Superior temporal gyrus (tissue), 1 donor: ENCODE data around the gene POLR2E.

ENCODE experiments used
- DNase-seq: peaks from one replicate; pipeline ENCODE4 v3.0.0-alpha.2; 2016; ENCODE audit errors: extremely low spot score

Gene POLR2E

DNA sequence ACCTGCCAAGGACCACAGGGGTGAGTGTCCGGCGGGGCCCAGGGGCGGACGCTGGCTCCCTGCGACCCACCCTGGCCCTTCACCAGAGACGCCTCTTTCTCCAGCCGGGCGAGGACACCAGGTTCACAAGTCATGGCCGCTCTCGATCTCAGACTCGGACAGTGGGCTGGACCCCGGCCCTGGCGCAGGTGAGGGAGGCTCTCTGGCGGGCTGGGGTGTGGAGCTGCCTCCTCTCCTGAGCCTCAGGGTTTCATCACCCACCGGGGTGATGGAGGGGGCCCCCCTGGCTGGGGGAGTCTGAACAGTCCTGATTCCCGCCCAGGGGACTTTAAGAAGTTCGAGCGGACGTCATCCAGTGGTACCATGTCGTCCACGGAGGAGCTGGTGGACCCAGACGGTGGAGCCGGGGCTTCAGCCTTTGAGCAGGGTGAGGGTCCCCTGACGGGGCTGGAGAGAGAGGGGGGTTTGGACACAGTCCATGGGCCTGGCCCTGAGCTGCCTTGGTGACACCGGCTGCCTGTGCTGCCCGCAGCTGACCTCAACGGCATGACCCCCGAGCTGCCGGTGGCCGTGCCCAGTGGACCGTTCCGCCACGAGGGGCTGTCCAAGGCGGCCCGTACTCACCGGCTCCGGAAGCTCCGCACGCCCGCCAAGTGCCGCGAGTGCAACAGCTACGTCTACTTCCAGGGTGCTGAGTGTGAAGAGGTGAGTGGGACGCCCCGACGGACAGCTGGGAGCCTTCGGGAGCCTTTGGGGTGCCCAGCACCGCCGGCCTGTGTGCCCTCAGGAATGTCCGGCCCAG is 14.6 kb downstream of the POLR2E start:
- no peak for DNase-seq

DNA sequence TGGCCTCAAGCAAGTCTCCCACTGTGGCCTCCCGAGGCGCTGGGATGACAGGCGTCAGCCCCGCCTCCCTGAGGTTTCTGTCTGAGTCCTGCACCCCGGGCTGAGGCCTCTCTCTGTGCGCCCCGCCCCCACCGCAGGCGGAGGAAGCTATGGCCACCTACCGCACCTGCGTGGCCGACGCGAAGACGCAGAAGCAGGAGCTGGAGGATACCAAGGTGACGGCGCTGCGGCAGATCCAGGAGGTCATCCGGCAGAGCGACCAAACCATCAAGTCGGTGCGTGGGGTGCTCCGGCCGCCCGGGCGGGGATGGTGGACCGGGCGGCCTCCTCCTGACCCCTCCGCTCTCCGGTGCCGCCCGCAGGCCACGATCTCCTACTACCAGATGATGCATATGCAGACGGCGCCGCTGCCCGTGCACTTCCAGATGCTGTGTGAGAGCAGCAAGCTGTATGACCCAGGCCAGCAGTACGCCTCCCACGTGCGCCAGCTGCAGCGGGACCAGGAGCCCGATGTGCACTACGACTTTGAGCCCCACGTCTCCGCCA is 15.5 kb downstream of the POLR2E start:
- no peak for DNase-seq

DNA sequence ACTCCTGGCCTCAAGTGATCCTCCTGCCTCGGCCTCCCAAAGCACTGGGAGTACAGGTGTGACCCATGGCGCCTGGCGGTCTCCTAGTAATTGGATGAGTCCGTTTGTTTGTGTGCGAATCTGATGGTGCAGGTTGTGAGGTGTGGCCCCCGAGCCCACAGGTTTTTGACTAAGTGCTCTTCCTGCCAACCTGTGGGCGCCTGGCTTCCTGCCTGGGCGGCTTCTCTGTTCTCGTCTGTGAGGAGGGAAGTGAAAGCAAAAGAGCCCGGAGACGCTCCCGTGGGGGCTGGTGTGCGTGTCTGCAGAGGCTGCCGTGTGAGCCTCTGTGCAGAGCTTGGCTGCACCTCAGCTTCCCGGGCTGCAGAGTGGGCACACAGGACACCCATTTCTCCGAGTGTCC is 18.2 kb downstream of the POLR2E start:
- no peak for DNase-seq

DNA sequence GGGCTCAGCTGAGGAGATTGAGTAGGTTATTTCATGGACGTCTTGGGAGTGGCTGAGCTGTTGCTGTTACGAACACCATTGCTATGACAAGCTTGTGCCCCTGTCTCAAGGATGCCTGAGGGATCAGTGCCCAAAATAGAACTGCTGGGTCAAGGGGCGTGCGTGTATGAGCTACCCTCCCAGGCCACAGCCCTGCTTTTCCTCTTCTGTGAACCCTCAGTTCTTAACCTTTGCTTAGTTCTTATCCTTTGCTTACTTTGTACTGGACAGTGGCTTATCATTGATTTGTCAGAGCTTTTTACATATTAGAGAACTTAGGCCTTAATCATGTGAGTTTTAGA is 19.2 kb downstream of the POLR2E start:
- DNase-seq, result no peak

DNA sequence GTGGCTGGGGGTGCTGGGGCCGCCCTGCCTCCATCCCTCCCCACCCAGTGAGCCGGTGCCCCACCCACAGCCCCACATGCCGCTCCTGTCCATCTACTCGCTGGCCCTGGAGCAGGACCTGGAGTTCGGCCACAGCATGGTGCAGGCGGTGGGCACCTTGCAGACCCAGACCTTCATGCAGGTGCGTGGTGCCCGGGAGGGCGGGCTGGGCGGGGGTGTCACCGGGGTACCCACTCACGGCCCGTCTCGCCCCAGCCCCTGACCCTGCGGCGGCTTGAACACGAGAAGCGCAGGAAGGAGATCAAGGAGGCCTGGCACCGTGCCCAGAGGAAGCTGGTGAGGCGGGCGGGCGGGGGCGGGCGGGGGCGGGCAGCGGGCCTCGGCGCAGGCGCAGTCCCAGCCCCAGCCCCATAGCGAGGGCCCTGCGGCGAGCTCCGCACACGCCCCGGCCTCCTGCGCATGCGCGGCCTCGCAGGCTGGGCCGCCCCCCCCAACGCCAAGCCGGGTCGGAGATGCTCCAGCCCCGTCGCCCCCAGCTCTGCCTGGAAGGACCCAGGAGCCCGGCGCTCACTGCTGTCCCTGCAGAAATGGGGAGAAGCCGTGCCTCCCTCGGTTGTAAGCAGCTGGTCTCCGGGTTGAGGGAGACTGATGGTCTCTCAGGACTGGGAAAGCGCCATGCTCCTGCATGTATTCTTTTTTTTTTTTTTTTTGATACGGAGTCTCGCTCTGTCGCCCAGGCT is 20.5 kb downstream of the POLR2E start:
- DNase-seq, result peak; percentile 14

DNA sequence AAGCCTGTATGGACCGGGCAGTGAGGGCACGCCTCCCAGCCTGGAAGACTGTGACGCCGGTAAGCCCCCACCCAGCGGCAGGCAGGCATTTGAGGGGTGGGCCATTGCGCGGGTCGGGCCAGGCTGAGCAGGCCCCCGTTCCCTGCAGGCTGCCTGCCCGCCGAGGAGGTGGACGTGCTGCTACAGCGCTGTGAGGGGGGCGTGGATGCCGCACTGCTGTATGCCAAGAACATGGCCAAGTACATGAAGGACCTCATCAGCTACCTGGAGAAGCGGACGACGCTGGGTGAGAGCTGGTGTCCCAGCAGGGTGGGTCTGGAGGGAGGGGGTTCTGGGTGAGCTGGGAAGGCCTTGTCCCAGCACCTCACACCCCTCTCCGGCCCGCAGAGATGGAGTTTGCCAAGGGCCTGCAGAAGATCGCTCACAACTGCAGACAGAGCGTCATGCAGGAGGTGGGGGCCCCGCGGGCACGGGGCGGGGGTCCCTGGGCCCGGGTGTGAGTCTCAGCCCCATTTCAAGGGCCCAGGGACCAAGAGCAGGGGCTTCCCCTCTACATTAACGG is 21.1 kb downstream of the POLR2E start:
- DNase-seq, result no peak

DNA sequence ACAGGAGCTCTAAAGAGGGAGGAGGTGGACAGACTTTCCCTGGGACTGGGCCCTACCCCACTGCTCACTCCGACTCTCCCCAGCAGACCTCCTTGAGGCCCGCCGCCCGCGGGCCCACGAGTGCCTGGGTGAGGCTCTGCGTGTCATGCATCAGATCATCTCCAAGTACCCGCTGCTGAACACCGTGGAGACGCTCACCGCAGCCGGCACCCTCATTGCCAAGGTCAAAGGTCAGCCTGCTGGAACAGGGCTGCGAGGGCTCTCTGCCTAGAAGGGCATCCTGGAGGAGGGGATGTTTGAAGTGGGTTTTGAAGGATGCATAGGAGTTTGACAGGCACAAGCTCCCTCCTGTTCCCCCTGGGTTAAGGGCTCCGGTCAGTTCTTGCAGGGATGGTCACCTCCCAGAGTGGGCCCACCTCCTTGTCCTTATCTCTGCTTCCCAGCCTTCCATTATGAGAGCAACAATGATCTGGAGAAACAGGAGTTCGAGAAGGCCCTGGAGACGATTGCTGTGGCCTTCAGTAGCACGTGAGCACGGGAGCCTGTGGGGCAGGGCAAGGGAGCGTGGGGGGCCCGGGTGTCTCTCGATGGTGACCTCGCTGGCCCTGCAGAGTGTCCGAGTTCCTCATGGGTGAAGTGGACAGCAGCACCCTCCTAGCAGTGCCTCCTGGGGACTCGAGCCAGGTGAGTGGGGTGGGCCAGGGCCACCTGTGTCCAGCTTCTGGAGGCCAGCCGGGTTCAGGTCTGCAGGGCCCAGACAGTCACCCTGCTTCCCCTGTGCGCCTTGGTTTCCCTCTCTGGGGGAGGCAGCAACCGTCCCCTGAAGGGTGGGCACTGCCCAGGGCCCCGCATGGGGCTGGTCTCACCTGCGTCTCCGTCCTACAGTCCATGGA is 21.9 kb downstream of the POLR2E start:
- no peak for DNase-seq

DNA sequence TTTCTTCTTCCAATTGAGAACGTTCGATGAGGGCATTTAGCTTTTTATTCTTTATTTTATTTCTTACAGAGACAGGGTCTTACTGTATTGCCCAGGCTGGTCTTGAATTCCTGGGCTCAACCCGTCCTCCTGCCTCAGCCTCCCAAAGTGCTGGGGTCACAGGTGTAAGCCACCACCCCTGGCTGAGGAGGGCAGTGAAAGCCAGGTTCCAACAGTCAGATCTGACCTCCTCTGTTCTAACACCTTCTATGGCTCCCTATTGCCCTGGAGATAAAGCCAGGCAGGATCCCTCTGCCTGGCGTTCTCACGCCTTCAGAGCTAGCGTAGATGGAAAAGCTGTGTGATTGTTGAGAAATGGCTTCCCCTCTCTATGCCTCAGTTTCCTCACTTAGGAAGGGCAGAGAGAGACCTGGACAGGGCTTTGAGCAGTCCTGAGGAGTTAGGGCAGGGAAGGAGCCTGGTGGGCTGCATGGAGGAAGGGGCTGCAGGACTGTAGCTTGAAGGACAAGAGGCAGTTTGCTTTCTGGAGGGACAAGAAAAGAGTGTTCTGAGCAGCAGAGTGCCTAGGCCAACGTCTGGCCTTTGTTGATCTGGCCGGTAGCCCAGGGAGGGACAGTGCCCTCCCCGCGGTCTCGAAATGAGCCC is 22.7 kb downstream of the POLR2E start:
- no peak for DNase-seq

DNA sequence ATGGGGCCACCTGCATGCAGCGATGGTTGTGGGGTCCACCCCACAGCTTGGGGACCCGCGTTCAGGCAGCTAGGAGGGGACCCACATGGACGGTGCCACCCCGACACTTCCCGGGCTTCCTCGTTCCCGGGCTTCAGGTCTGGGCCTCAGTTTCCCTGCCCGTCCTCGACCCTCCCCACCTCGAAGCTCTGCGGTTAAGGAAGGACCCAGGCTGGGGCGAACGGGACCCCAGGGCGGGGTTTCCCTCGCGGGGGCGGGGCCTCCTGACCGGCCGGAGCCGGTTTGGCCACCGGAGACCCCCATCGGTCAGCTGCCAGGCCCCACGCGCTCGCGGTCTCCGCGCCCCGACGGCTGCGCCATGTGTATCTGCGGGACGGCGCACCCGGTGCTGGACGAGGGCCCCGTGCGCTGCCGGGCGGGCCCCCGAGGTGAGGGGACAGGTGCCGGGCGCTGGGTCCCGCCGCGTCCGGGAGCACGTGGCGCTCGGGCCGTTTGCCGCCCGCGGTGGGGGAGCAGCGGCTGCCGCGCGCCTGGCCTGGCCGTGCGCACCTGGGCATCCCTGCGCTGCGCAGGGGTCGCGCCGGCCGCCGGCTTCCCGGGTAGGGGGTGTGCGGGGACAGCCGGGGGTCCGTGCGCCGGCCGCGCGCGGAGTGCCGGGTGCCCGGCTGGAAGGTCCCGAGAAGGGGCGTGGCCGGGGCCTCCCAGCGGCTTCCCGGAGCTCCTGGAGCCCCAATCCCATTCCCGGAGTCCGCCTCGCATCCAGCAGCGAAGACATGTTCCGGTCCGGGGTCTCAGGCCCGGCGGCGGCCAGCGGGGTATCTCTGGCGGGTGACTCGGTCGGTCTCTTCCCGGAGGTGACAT is 24.0 kb downstream of the POLR2E start:
- DNase-seq, result no peak

DNA sequence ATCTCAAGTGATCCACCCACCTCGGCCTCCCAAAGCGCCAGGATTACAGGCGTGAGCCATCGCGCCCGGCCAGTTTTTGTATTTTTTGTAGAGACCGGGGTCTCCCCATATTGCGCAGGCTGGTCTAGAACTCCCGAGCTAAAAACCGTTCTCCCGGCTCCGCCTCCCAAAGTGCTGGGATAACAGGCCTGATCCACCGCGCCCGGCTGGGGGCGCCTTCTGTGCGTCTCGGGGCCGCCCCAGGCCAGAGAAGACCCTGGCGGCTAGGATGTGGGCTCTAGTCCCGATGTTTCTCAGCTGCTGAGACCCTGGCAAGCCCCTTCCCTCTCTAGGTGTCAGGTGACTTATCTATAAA is 24.6 kb downstream of the POLR2E start:
- DNase-seq, result no peak

DNA sequence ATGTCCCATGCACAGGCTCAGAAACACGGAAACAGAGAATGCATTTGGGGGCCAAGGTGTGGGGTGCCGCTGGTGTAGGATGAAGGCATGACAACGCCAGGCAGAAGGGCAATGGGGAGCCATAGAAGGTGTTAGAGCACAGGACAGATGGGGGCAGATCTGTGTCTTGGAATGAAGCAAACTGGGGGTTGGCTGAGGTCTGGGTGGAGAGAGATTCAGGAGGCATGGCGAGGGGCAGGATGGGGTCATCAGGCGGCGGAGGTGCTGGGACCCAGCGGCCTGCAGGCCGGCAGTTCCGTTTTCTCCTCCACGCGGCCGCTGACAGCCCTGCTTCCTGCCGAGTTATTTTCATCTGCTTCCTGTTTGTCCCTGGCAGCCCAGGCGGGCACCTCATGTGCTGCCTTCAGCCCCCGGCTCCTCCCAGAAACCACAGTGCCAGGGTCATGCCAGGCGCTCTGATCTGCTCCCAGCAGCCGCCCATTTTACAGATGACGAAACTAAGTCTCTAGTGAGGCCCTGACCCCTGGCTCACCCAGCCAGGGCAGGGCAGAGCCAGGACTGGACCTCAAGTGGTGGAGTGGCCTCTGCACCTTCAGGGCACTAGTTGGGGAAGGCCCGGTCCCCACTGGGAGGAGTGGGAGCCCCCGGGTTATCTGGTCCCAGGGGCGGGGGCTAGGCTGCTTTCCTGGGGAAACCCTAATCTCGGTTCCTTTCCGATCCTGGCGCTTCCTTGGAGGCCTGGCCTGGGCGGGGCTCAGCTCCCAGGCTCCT is 26.0 kb downstream of the POLR2E start:
- DNase-seq, result peak; percentile 10

DNA sequence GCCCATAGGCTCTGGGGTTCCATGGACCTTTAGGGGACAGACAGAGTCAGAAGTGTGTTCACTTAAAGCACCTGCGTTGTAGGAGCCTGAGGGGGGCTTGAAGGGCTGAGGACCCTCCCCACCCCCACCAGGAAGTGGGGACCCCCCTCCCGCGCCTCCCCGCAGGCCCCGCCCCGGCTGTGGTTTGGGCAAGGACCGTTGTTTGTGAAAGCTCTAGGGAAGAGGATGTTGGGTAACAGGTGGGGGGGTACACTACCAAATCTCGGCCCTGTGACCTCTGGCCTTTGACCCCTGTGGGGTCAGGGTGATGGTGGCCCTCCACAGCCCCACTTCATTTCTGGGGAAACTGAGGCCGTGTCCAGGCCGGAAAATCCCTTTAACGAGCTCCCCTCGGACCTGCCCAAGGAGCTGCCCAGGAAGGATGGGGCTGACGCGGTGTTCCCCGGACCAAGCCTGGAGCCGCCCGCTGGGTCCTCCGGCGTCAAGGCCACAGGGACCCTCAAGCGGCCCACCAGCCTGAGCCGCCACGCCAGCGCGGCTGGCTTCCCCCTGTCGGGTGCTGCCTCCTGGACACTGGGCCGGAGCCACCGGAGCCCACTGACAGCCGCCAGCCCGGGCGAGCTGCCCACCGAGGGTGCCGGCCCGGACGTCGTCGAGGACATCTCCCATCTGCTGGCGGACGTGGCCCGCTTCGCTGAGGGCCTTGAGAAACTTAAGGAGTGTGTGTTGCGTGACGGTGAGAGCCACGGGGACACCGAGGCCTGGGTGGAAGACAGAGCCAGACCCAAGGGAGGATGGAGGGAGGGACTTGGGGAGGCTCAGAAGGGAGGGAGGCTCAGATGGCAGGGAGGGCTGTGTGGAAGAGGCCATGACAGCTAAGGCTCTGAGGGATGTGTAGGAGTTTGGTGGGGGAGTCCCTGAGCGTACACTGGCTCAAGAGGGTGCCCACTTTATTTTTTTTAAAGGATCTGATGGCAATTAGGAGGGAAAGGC is 26.9 kb downstream of the POLR2E start:
- DNase-seq, result no peak

DNA sequence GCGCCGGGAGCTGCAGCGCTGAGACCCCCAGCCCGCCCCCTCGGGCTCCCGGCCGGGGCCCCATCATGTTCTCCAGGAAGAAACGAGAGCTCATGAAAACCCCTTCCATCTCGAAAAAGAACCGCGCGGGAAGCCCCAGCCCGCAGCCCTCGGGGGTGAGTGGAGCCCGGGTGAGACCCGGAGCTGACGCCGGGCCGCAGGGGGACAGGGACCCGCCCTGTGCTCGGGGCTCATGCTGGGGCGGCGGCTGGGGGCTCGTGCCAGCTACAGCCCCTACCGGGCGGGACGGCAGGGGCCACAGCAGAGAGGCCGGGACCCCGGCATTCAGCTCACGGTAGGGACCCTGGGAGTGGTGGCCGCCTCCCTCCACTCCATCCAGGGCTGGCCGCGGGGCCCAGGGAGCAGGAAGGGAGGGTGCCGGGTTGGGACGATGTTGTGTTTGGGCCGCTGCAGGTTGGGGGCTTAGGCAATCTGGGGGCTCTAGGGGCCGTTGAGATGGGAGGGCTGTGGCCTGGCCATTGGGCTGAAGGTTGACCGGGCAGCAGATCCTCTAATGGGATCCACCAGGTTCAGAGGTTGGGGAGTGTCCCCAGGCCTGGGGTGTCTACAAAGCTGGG is 27.7 kb downstream of the POLR2E start:
- no peak for DNase-seq

DNA sequence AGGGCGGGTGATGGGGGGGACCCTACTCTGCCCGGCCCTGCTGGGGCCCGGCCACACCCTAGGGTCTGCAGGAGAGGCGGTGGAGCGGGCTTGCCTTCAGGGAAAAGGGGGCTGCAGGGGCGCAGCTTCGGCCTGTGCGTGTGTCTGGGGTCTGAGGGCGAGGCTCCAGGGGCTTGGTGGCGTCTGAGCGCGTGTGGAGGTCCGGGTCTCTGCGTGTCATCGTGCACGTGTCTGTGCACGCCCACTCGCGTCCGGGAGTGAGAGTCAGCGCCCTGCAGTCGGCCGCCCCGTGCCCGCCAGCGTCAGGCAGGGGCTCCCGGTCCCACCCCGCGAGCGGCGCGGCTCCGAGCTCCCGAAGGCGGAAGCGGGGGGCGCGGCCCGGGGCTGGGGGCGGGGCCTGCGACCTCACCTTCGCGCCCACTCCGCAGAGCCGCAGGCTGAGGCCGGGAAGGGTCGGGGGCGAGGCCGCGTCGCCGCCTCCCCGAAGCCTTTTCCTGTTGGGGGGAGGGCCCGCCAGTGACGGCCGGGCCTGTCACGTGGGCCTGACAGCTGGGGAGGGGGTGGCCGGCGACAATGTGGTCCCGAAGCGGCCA is 28.3 kb downstream of the POLR2E start, which contains the start of gene ARHGAP45:
Gene ARHGAP45 (plus strand): TSS at position 420 of the 593 bp plus-strand sequence. CDS start 239 bp downstream, outside the sequence.
- no peak for DNase-seq

DNA sequence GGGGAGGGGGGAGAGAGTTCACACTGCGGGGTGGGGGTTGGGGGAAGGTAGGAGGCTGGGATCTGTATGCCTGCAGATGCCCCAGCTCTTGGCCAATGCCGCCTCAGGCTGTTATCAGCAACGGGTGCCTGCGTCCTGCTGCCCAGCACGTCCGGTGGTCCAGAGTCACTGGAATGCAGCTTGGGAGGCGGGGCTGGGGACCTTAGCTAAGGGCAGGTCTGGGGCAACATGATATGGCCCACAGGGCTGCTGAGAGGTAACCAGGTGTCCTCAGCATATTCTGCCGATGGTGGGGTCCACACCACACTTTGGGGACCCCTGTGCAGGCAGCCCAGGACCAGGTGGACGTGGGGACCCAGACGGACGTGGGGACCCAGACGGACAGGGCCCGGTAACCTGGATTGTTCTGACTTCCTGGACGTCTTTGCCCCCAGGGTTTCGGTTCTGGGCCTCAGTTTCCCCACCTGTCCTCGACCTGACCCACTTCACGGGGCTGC is 28.9 kb downstream of the POLR2E start:
- DNase-seq, result no peak

DNA sequence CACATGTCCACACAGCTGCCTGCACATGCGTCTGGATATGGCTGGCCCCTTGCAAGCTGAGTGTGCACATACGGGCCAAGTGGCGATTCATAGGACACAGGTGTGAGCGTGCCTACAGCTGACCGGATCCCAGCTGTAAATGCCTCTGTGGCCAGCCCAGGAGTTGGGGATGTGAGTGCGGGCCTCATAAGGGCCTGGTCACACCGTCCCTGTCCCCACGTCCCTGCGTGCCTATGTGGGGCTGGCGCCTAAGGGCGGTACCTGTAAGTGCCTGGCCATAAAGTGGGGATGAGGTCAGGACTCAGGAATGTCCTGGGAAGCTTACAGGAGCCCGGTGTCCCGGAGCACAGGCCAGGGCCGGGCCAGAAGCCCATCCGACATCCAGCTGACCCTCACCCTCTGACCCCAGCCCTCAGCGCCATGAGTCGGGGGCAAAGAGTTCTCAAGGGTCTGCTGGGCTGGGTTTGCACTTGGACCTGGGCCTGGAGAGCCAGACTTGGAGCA is 29.5 kb downstream of the POLR2E start:
- DNase-seq, result no peak
